ENCODE measurements around the gene GALNT15.

Gene GALNT15

GRCh38 chr3:16252988-16253387 is 78.5 kb downstream of the GALNT15 start:
- no peak for DNase-seq (ENCODE audit: low read depth)

- no peak for DNase-seq (ENCODE audit: low read depth)
These were observed 79.1 kb downstream of the GALNT15 start for GRCh38 chr3:16253601-16254000.

GRCh38 chr3:16254916-16255315 is 80.4 kb downstream of the GALNT15 start:
- no peak for DNase-seq (ENCODE audit: low read depth)

- no peak for DNase-seq (ENCODE audit: low read depth)
These were observed 80.8 kb downstream of the GALNT15 start for GRCh38 chr3:16255326-16255725.

GRCh38 chr3:16255726-16256125 is 81.2 kb downstream of the GALNT15 start:
- no peak for DNase-seq (ENCODE audit: low read depth)

- DNase-seq (ENCODE audit: low read depth) = no peak
These were observed 82.8 kb downstream of the GALNT15 start for GRCh38 chr3:16257309-16257708.

GRCh38 chr3:16258177-16258576 is 83.7 kb downstream of the GALNT15 start:
- no peak for DNase-seq (ENCODE audit: low read depth)

- DNase-seq (ENCODE audit: low read depth) = no peak
These were observed 84.4 kb downstream of the GALNT15 start for GRCh38 chr3:16258866-16259265.

- no peak for DNase-seq (ENCODE audit: low read depth)
These were observed 85.6 kb downstream of the GALNT15 start for GRCh38 chr3:16260046-16260445.

GRCh38 chr3:16262174-16262573 is 87.7 kb downstream of the GALNT15 start:
- DNase-seq (ENCODE audit: low read depth) = no peak

GRCh38 chr3:16264174-16264707 is 89.8 kb downstream of the GALNT15 start:
- DNase-seq (ENCODE audit: low read depth) = no peak

- DNase-seq (ENCODE audit: low read depth) = peak; percentile 98
These were observed 90.4 kb downstream of the GALNT15 start, which contains the start of the genes DPH3 and OXNAD1 for GRCh38 chr3:16264708-16265454. Gene DPH3, minus strand, starts transcription at chr3:16264943. Its CDS starts 67 bp downstream, at chr3:16264876. Gene OXNAD1, plus strand, starts transcription at chr3:16265212. Its CDS starts 5,741 bp downstream, at chr3:16270953.

GRCh38 chr3:16265455-16265786 is 90.9 kb downstream of the GALNT15 start:
- no peak for DNase-seq (ENCODE audit: low read depth)

GRCh38 chr3:16266714-16267113 is 92.2 kb downstream of the GALNT15 start:
- DNase-seq (ENCODE audit: low read depth) = no peak

GRCh38 chr3:16270855-16271254 is 96.4 kb downstream of the GALNT15 start:
- no peak for DNase-seq (ENCODE audit: low read depth)

- DNase-seq (ENCODE audit: low read depth) = no peak
These were observed 98.1 kb downstream of the GALNT15 start for GRCh38 chr3:16272588-16272987.

GRCh38 chr3:16273867-16274266 is 99.4 kb downstream of the GALNT15 start:
- no peak for DNase-seq (ENCODE audit: low read depth)

- no peak for DNase-seq (ENCODE audit: low read depth)
These were observed 103.0 kb downstream of the GALNT15 start for GRCh38 chr3:16277471-16277870.

- DNase-seq (ENCODE audit: low read depth) = no peak
These were observed 104.7 kb downstream of the GALNT15 start for GRCh38 chr3:16279010-16279801.

GRCh38 chr3:16280671-16281070 is 106.2 kb downstream of the GALNT15 start:
- no peak for DNase-seq (ENCODE audit: low read depth)

All from T follicular helper cell (primary cell).